ENCODE data around the gene SNTG2.

DNA sequence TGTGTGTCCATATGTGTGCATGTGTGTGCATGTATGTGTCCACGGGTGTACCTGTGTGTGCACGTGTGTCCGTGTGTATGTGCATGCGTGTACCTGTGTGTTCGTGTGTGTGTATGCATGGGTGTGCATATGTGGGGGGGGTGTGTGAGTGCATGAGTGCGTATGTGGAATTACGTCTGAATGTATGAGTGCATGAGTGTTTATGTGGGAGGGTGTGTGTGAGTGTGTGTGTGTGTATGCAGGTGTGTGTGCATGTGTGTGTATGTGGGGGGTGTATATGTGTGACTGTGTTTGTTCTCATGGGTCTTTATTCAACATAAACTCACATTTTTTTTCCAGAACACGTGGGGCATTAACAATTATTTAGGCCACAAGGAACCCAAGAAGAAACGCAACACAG, 208.4 kb downstream of the SNTG2 start:
- TF ChIP-seq POLR2AphosphoS5 (IDR thresholded peaks at IDR 0.05; ENCODE audit: borderline replicate concordance, low read depth, low read length), result no peak
- no peak for TF ChIP-seq EZH2 (IDR thresholded peaks at IDR 0.05)
